Right hindlimb (tissue), 1 donor: ENCODE measurements around the gene UHRF2.
"Not testable (repeated sequence)": the region's sequence is repeated elsewhere in the genome, so short reads cannot be mapped to it uniquely, and the experiment has no call there.

ENCODE experiments used
- DNase-seq: peaks from one replicate; pipeline ENCODE4 v3.0.0-alpha.2; 2018

The UHRF2 gene

DNA sequence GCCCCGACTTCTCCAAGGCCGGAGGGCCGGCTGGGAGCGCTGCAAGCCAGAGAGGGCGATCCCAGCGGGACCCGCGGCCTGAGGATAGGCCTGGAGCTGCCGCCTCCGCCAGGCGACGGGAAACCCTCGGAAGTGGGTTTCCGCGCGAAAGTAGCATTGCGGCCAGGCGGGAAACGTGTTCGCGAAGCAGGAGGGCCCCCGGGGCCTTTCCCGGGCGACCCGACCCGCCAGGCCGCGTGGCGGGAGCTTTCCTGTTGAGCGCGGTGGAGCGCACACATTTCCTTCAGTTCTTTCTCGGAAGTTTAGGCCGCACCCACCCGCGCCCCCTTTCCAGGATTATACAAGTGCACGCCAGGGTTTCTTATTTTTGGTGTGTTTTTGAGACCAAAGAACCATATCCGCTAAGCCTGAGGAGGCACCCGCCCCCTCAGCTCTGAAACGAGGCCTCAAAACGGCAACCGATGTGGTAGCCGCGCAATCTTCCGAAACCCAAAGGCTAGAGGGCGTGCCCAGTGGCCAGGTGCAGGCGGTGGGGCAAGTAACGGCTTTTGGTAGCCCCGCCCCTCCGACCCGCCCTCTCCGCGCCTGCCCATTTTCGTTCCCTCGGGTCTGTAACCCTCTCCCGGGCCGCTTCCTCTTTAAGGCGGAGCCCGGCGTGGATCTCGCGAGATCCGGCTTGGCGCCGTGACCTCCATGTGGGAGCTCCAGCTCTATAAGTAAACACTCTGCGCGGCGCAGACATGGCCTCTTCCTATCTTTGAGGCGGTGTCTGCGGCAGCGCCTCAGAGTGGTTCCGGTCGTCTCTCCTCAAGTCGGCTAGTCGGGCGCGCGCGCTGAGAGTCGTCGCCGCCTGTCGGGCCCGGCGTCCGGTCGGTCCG is at the start of gene UHRF2:
Gene UHRF2, plus strand, starts transcription at position 713 of the 878 bp plus-strand sequence. CDS start 292 bp downstream, outside the sequence.
- peak; percentile 99 for DNase-seq

DNA sequence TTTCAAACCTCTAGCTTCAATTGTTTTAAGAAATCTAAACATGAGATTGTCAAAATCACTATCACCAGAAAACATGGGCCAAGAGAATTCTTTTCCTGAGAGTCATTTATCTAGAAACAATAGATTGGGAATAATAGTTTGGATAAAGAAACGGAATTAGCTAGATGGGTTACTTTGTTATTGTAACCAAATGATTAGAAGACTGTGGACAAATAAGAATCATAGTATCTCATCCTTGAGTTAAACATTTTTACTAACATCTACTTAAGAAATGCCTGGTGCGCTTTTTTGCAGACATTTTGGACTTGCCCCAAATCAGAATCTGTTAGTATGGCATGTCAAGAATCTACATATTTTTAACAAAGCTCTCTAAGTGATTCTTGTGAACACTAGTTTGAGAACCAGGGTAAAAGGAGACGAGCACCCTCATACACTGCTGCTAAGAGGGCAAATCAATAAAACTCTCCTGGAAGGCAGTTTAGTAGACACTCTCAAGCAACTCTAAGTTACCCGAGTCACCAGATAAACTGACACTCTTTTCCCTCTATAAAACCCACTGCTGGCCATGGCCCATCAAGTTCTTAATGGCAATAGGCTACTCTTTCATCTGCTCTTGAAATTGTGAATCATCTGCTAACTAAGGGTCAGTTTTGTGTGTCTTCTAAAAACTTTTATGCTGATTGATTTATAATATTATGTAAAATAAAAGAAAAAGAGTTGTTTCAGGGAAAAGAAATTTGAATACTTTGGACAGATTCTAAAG is 45.7 kb upstream of the UHRF2 start:
- DNase-seq: no peak

- no peak for DNase-seq
These were observed 44.2 kb upstream of the UHRF2 start for GRCh38 chr9:6368831-6369230.

GRCh38 chr9:6381477-6382012 is 31.5 kb upstream of the UHRF2 start:
- not testable (repeated sequence) for DNase-seq

- no peak for DNase-seq
These were observed 30.3 kb upstream of the UHRF2 start for GRCh38 chr9:6382681-6383080.

DNA sequence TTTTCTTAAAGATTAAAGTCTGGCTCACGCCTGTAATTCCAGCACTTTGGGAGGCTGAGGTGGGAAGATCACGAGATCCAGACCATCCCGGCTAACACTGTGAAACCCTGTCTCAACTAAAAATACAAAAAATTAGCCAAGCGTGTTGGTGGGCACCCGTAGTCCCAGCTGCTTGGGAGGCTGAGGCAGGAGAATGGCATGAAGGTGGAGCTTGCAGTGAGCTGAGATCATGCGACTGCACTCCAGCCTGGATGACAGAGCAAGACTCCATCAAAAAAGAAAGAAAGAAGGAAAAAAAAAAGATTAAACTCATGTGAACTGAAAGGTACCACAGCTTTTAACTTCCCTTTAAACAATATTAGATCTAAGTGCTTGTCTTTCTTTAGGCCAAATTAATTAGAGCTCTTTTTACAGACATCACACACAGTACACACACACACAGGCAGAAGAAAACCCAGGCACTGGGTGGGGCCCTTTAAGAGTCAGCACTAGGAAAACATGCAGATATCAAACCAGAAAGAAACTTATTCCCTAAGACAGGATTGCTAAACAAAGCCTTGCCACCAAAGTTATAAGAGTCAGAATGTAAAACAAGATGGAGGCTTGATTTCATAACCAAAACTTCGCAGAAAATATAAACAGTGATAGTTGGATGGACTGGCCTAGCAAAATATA is 29.3 kb upstream of the UHRF2 start:
- DNase-seq: no peak

DNA sequence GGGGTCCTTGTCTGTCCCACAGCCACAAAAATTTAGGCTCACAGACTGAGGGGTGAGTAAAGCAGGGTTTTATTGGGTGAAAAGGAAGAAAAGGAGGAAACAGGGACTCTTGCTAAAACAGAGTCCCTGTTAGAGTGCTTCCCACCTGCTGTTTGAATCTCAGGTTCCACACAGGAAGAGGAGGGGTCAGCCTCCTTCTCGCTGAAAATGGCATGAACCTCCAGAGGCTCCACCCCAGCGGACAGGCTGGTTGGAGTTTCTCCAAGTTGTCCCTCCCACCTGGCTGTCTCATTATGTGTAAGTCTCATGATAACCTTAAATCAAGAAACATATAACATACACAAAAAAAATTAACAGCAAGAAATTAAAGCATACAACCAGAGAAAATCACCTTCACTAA is 28.3 kb upstream of the UHRF2 start:
- DNase-seq: no peak

DNA sequence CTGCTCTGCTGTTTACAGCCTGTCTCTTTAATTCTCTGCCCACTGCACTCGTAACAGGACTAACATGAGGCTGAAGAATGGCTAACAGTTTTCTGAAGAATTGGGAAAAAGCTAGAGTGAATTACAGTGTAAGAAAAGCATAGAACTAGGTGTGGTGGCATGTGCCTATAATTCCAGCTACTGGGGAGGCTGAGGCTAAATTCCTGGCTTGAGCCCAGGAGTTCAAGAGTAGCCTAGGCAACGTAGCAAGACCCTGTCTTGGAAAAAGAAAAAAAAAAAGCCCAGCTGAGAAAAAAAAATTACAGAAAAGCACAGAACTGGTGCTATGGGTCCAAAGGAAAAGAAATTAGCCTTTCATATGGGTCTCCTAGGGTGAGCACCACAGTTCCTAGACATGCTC is 13.9 kb upstream of the UHRF2 start:
- DNase-seq: no peak

- no peak for DNase-seq
These were observed 7.6 kb upstream of the UHRF2 start for GRCh38 chr9:6405371-6405770.

- no peak for DNase-seq
These were observed 5.2 kb upstream of the UHRF2 start for GRCh38 chr9:6407778-6408177.

GRCh38 chr9:6408320-6408719 is 4.7 kb upstream of the UHRF2 start:
- no peak for DNase-seq

GRCh38 chr9:6409811-6410210 is 3.2 kb upstream of the UHRF2 start:
- DNase-seq: no peak

GRCh38 chr9:6410633-6411032 is 2.4 kb upstream of the UHRF2 start:
- DNase-seq: no peak

- peak; percentile 40 for DNase-seq
These were observed 607 bp downstream of the UHRF2 start for GRCh38 chr9:6413365-6414246.

DNA sequence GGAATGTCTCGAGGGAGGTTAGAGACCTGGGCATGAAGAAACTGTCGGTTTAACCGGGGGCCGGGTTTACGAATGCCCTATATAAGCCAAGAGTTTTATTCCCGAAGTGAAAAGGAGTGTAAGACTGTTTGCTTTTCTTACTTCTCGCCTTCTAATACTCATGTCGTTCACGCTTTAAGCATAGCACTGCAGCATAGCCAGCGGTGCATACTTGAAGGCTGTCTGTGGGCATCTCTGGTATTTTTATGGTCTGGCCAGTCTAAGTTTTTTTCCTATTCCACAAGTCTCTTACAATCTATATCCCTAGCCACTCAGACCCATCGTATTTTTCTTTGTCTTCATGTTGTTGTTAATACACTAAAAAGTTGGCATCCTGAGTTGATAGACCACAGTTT is 1.2 kb downstream of the UHRF2 start:
- no peak for DNase-seq

- DNase-seq: no peak
These were observed 2.3 kb downstream of the UHRF2 start for GRCh38 chr9:6415266-6415665.

DNA sequence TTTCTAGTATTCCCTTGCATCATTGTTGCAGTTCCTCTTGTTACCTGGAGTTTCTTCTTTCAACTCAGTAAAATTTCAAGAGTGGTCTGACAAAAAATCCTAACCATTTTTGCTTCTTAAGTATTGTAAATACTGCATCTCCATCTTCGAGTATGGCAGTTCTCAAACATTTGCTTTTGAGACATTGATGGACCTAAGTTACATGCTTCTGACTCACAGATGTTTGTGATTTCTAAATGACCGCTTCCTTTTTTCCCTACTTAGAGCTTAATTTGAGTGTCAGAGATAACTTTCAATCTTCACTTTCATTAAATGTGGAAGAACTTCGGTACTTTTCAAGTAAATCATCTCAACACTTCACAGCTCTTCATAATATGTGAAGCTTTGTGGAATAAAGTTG is 4.2 kb downstream of the UHRF2 start:
- DNase-seq: no peak

GRCh38 chr9:6418764-6419163 is 5.8 kb downstream of the UHRF2 start:
- no peak for DNase-seq

DNA sequence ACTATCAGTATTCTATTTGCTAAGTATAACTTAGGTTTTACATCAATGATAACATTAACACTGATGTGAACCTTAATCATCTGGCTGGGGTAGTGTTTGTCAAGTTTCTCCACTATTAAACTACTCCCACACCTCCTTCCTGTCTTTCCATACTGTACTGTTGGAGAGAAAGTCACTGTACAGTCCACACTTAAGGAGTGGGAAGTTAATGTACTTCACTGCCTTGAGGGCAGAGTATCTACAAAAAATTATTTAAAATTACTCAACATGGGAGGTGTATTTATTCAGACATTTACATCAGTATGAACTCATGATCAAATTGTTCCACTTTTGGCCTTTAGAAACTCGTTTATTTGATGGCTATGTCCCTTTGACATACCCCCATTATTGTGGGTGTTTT is 11.9 kb downstream of the UHRF2 start:
- DNase-seq: no peak

DNA sequence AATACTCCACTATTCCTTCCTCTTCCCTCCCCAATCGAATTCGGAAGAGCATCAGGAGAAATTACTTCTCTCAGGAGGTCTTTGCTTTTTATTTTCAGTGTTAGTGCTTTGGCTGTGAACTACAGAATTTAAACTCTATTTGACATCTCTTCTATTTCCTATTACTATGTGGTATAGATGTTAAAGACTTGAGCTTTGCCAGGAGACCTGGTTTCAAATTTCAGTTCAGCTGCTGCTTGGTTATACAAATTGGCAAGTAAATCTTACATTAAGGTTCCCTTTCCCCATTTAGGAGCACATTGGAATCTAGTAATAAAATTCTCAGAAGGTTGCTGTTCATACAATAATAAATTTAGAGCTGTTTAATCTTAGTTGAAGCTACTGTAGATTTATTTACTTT is 13.1 kb downstream of the UHRF2 start:
- DNase-seq: no peak

DNA sequence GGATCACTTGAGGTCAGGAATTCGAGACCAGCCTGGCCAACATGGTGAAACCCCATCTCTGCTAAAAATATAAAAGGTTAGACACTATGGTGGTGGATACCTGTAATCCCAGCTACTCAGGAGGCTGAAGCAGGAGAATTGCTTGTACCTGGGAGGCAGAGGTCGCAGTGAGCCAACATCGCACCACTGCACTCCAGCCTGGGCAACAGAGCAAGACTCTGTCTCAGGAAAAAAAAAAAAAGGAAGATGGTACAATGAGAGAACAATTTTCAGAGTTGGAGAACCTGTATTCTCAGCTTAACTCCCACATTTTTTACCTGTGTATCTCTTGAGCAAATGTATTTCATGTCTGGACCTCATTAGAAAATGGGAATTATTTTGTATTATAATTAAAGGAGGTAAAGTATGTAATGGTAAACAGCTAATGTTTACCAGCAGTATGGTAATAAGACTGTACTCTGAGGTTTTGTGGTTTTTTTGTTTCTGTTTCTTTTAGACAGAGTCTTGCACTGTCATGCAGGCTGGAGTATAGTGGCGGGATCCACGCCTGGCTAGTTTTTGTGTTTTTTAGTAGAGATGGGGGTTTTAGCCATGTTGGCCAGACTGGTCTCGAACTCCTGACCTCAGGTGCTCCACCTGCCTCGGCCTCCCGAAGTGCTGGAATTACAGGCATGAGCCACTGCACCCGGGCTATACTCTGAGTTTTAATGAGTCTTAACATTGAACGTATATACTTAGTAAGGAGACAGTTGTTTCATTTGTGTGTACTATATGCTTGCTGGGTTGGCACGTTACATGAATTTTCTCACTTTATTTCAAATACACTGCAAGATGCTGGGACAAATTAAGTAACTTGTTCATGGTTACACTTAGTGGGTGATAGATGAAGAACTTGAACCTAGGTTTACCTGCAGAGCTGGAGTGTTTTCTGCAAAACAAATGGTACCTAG is 16.2 kb downstream of the UHRF2 start:
- DNase-seq: no peak
